ENCODE results near the gene GRIA1.
"Not testable (repeated sequence)": the region's sequence is repeated elsewhere in the genome, so short reads cannot be mapped to it uniquely, and the experiment has no call there.

The GRIA1 gene

DNA sequence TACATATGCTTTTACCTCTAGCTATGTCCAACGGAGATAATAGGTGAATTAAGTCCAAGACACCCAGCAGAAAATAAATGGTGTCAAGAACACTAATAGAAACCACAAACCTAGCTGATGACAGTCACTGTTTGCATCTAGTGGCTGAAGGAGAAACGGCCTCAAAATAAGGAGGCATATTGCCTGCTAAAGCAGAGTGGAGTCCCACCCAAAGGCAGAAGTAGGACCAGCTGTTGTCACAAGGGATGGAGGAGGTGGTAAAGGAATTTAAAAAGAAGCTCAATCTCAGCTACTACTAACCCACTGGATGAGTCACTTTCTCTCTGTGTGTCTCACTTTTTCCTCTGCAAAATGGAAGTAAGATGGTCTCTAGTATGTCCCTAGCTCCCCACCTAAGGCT, 224.3 kb downstream of the GRIA1 start:
- DNase-seq: no peak

DNA sequence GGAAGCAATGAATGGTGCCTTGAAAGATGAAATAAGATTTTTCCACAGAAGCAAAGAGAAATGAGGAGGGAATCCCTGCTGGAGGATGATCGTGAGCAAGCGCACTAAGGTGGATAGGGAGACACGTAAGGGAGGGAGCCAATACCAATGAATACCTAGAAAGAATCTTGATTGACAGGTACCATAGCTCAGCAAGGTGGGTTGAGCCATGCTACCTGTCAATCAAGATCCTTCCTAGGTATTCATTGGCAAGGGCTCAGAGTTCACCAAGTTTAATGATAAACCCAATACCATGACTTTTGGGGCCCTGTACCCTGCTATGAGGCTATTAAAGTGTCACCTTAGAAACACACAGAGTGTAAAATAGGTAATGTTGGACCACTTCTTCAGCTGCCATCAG, 226.8 kb downstream of the GRIA1 start:
- DNase-seq: no peak

DNA sequence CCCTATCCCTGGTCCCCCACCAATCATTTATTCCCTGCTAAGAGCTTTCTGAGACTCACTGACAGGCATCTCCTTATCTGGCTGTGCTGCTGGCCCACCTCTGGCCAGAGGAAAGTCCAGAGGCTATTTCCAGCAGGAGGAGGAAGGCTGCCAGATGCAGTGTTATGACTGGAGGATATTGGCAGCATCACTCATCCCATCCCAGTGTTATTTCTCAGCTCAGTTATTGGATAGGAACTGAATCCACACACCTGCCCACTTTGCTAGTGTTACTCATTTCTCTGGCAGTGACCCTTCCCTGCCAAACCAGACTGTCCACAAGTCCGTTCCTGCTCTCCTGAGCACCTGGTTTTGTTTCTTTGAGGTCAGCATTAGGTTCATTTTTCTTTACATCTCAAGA, 228.2 kb downstream of the GRIA1 start:
- no peak for DNase-seq

DNA sequence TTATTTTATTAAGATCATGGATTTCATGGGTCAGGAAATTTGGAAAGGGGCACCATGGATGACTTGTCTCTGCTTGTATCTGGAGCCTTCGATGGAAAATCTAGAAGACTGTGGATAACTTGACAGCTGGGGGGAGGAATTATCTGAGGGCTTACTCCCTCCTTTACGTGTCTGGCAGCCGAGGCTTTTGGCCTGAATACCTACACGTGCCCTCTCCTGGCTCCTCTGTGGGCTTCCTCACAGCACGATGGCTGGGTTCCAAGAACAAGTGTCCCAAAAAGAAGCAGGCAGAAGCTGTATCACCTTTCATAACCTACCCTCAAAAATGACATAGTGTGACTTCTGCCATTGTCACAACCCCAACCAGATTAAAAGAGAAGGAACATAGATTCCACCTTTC, 228.9 kb downstream of the GRIA1 start:
- no peak for DNase-seq

DNA sequence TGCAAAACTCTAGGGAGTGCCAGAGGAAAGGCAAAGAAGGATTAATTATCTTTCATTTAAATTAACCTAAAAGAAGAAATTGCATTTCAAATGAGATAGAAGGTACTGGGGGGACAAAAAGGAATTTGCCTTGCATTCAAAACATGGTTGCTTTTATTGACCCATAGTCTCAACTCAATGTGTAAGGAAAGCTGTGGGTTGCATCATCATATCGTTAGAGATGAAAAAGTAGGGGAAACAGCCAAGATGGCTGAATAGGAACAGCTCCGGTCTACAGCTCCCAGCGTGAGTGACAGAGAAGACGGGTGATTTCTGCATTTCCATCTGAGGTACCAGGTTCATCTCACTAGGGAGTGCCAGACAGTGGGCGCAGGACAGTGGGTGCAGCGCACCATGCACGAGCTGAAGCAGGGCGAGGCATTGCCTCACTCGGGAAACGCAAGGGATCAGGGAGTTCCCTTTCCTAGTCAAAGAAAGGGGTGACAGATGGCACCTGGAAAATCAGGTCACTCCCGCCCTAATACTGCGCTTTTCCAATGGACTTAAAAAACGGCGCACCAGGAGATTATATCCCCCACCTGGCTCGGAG, 232.6 kb downstream of the GRIA1 start:
- not testable (repeated sequence) for DNase-seq

DNA sequence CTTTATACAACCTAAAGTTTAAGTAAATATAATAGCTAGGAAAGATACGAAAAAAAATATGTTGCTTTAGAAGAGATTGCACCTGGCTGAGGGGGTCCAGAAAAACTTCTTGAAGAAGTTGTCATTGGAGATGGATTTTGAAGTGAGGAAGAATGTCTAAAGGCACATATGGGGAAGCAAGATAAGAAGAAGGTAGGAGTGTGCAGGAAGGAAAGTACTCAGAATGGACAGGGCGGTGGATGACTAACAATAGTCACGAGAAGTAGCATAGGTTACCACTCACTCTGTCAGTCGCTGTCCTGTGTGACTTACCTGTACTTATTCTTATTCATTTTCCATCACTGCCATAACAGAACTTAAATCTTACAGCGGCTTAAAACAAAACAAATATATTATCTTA, 251.6 kb downstream of the GRIA1 start:
- DNase-seq: no peak

DNA sequence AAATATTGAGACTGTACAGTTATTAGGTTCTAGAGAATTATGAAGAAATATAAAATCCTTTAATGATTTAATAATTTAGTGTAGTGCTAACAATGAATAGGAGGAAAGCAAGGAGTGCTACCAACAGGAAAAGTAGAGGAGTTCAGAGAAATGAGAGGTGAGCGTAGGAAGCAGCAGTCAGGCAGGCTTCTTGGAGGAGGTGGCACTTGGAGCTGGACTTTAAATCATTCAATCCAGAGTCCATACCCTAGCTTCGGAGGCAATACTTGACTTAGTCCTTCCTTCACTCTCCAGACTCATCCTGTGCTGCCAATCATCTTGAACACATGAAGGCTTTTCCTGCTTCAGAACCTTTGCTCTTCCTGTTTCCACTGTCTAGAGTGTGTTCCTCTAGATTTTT, 254.3 kb downstream of the GRIA1 start:
- no peak for DNase-seq

DNA sequence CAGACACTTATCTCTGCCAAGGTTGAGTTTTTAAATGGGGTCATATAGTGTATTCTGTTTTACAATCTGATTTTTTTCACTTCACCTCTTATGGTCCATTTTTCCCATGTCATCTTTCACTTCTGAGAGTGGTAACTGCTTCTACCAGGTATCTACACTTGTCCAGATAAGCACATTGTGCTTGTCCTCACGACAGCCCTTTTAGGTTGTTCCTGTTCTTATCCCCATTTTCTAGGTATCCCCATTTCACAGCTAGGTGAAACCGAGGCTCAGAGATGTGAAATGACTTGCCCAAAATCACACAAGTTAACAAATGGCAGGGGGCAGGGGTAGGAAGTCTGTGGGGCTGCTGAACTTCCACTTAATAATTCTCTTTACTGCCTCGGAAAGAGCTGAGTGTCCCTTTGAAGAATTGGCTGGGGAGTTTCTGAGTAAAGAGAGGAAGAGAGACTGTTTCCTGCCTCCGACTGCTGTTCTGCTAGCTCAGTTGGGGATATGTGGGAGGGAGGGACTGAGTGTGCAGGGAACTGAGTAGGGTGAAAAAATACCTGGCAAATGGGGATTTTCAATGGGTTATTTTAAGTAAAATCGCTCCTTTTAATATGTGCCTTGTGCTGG, 255.4 kb downstream of the GRIA1 start:
- DNase-seq: peak in 7 of 56 donors; percentile 1 to 34 (median 12)

DNA sequence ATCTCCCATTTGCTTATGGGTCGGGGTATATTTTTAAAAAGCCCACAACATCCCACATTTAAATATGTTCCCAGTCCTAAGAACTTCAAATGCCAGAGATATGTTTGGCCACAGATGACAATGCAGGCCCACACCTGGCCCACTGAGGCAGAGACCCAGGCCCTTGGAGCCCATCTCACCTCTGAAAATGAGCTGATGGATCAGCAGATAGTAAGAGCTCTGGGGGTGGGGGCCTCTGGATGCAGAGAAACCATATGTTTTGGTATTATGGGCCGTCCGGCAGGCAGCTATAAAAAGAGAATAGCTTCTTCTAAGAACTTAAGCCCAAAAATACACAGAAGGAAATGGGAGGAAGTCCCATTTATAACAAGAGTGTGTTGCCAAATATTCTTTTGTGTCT, 256.0 kb downstream of the GRIA1 start:
- no peak for DNase-seq

DNA sequence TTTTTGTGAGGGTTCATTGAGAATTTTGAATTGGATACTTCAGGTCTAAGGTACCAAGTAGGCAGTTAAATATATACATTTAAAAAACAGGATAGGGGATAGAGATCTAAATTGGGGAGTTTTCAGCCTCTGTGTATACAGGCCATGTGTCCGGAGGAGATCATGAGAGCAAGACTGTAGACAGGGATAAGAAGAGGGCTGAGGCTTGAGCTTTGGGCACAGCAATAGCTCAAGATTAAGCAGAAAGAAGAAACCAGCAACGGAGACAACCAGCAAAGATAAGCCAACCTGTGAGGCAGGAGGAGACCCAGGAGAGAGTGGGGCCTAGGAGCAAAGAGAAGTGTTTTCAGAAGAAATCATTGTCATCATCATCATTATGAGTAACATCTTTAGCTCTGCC, 258.4 kb downstream of the GRIA1 start:
- DNase-seq: no peak

DNA sequence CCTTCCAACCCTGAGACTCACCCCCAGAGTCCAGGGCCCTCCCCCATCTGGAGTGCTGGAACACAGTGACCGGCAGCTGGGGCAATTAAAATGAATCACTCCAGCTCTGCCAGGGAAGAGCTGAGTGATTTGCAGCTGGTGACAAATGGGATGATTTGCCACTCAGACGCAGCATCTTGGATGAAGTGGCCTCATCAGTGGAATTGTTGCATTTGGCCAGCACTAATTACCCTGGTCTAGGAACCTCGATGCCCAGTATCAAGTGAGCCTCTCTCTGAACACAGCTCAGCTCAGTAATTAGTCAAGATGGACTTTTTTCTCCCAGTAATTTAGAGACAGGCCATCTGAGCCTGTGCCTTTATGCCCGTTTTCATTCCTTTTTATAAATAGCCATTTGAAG, 259.5 kb downstream of the GRIA1 start:
- peak in 2 of 56 donors; percentile 1 to 2 for DNase-seq

DNA sequence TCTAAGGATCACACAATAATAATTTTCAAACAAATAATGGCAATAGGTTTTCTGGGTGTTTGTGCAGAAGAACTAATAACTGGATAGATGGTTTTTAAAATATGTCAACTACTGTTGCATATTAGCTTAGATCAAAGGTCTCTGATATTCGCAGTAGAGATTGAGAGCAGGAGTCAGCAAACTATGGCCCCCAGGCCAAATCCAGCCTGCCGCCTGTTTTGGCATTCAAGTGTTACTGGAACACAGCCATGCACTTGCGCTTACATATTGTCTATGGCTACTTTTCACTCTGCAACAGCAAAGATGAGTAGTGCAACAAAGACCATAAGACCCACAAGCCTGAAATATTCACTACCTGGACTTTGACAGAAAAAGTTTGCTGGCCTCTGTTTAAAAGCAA, 260.8 kb downstream of the GRIA1 start:
- no peak for DNase-seq

DNA sequence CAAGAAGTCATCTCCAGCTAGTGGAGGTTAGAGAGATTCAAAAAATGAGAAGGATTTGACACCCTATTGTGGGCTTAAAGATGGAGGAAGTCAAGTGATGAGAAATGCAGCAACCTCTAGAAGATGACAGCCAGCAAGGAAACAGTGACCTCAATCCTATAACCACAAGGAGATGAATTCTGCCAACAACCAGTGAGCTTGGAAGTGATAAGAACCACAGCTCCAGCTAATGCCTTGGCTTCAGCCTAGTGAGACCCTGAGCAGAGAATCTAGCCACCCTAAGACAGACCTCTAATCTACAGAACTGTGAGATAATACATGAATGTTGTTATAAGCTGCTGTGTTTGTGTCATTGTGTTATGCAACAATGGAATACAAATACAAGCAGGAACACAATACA, 262.4 kb downstream of the GRIA1 start:
- no peak for DNase-seq

DNA sequence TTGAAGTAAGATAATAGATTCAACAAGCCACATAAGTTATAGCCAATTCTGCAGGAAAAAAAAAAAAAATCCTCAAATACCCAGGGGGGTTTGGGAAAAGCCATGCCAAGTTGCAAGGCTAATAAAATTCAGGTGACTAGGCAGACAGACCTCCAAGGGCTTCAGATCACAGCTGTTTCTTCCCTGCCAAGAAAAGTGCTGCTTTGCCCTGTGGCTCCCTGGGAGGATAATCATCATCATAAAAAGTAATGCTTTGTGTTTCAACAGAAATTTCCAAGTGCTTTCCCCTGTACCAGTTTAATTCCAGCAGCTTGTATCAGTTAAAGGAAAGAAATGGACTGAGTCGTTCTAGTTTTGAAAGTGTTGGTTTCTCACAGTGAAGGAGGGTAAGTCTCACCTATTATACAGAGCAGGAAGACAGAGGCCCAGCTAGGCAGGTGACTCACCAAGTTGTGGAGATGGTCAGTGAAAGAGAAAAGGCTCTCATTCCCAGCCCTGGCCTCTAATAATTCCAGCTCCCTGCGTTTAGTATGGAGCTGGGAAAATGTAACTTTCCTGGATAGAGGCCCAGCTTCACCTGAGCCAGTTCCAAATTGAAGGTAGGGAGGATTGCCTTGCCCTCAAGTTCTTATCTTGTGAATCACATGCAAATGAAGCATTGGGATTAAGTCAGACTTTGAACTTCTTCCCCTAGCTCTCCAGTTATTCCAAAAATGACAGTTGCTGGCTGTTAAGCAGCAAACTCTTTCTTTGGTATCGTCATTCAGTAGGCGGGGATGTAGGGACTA, 263.4 kb downstream of the GRIA1 start:
- no peak for DNase-seq

DNA sequence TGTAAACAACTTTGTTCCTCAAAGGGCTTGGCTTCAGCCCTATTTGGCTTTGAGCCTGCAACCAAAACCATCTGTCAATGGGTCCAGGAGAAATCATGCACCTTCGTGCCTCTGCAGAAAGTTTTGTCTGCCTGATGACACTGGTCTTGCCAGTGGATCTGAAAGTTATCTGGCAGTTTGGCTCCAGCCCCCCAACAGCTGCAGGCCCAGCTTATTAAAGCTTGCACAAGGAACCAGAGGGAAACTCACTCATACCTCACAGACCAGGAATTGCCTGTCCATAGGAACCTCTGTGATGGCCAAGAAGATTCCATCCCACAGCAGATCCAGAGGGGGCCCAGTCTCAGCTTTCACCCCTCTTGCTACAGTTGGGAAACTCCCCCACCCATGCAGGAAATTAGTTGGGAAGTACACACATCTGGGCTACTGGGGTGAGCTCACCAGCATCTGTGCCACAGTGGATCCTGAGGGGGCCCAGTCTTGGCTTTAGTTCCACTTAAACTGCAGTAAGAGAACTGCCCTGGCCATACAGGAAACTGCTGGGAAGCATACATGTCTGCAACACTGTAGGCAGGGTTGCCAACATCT, 265.5 kb downstream of the GRIA1 start:
- DNase-seq: no peak

DNA sequence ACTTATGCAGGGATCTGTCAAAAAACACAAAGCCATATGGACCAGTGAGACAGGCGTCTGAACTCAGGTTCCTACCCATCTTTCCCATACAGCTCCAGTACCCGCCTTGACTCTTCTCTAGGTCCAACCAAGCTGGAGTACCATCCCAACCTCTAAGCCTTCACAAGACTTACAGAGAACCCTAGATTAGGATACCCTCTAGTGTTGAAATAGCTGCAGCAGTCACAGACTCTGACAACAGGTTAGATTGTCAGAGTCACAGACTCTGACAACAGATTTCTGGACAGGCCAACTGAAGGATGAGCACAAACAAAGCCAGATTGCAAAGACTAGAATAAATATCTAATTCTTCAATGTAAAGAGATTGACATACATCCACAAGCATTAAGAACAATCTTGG, 266.1 kb downstream of the GRIA1 start:
- no peak for DNase-seq

DNA sequence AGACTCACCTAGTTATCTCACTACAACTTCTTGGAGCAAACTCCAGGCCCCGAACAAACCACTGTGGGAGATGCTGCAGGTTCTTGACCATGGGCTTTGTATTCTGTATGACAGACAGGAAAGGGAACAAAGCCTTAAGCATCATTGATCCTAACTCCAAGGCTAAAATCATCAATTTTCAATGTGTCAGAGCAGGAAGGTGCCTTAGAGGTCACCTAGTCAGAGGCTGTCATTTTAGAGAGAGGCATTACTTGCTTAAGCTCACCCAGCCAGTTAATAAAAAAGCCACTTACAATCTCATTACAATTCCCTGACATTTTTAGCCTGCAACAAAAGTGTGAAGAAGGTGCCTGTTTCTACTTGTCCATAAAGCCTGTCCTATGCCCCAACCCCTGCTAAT, 275.5 kb downstream of the GRIA1 start:
- no peak for DNase-seq

DNA sequence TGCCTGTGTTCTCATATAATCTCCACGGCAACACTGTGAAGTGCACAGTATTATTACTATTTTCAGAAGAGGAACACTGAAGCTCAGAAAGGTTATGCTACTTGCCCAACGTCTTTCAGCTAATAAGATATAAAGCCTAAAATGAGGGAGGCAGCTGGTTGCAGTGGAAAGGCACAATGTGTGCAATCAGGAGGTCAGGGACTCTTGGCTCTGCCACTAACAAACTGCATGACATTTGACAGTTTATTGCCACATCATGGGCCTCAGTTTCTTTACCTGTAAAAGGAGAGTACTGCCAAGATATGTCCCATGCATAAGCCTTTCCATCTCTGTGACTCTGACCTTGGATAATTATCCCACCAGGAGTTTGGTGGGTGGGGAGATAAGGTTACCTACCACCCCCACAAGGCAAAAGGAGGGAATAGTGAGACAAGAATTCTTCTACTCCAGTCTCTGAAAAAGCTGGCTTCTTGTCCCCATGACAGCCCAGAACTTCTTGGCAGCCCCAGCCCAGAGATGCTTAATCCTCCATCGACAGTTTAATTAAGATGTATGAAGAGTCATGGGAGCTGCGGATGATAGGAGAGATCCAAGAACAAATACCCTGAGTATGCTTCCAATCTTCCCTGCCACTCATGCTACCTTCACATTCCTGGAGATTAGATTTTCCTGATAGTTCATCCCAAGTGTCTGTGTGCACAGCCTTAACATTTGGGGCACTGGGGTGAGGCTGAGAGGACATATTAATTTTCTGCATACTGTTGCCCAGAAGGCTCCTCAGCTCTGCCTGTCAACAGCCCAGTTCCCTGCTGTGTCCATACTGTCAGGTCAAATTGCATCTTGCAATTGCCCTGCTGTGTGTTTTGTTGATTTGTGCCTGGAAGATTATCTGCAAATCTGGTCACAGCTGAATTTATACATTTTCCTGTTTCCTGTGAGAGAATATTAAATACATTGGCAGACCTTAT, 277.0 kb downstream of the GRIA1 start:
- DNase-seq: no peak

DNA sequence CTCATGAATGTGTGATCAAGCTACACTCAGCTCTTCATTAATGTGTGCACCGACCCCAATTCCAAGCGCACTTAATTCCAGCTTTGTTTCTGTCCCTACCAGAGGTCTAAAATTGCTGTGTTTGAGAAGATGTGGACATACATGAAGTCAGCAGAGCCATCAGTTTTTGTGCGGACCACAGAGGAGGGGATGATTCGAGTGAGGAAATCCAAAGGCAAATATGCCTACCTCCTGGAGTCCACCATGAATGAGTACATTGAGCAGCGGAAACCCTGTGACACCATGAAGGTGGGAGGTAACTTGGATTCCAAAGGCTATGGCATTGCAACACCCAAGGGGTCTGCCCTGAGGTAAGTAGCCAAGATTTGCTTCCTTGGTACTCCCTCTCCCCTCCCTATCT, 279.6 kb downstream of the GRIA1 start:
- DNase-seq: no peak

DNA sequence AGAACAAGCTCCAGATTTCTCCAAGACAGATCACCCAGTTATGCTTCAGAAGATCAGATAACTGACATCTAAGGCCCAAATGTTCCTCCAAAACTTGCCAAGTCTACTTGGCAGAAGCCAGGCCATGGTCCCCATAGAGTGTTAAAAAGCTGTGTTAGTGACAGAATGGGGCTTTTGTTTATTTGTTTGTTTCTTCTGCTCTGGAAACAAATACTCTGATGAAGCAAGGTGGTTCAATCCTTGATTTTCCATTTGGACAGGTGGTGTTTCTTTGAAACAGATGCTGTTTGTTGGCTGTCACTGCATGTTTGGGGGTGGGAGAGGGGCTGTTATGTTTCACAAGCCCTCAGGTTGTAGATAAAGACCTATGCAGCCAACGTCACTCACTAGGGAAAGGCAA, 284.2 kb downstream of the GRIA1 start:
- no peak for DNase-seq

DNA sequence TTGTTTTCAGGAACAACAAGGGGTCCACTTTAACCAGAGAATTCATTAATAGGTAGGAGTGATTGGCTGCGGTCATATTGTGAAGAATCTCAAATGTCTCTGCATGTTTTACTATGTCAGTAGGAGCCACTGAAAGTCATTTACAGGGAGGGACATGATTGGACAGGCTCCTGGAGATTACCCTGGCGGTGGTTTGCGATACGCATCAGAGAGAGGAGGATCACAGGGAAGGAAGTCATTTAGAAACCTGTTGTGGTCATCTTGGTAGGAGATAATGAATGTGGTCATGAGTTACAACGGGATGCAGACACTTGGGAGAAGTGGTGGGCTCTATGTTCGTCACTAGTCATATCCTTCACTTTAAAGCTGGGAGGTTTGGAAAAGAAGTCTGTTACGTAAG, 285.5 kb downstream of the GRIA1 start:
- no peak for DNase-seq
